Activated CD4-positive, alpha-beta T cell treated with anti-CD3 and anti-CD28 coated beads, Interleukin-2, Interleukin-6, amounts not matched to agents 100 ng/mL and 50 ng/mL, durations not matched to agents 16 hours and 8 hours (primary cell): ENCODE measurements around the gene NMRK1.

ENCODE experiments used
- DNase-seq: peaks from one replicate; pipeline ENCODE4 v3.0.0-alpha.2; 2020

Gene NMRK1

GRCh38 chr9:75054368-75055001, 33.5 kb downstream of the NMRK1 start:
- DNase-seq, result no peak

GRCh38 chr9:75053869-75054268, 34.1 kb downstream of the NMRK1 start:
- DNase-seq, result no peak

- no peak for DNase-seq
Measured at GRCh38 chr9:75051285-75051684, 36.7 kb downstream of the NMRK1 start.

GRCh38 chr9:75047506-75047905, 40.4 kb downstream of the NMRK1 start:
- no peak for DNase-seq

- no peak for DNase-seq
Measured at GRCh38 chr9:75046725-75047345, 41.1 kb downstream of the NMRK1 start.

GRCh38 chr9:75041041-75041440, 46.9 kb downstream of the NMRK1 start:
- no peak for DNase-seq

- no peak for DNase-seq
Measured at GRCh38 chr9:75039801-75040200, 48.2 kb downstream of the NMRK1 start.

- no peak for DNase-seq
Measured at GRCh38 chr9:75039009-75039408, 48.9 kb downstream of the NMRK1 start.

GRCh38 chr9:75036793-75037192, 51.2 kb downstream of the NMRK1 start:
- DNase-seq, result no peak

- DNase-seq, result no peak
Measured at GRCh38 chr9:75033791-75034473, 54.0 kb downstream of the NMRK1 start.

GRCh38 chr9:75027187-75028107, 60.5 kb downstream of the NMRK1 start:
- DNase-seq, result peak; percentile 68

GRCh38 chr9:75023846-75024245, 64.1 kb downstream of the NMRK1 start:
- peak; percentile 50 for DNase-seq

GRCh38 chr9:75019654-75020053, 68.3 kb downstream of the NMRK1 start:
- no peak for DNase-seq

GRCh38 chr9:75019022-75019421, 68.9 kb downstream of the NMRK1 start:
- DNase-seq, result no peak

- DNase-seq, result no peak
Measured at GRCh38 chr9:75017378-75017777, 70.6 kb downstream of the NMRK1 start.

- DNase-seq, result no peak
Measured at GRCh38 chr9:75013735-75014134, 74.2 kb downstream of the NMRK1 start.
